ENCODE data around the gene ASB16. TPM values are rescaled to one million over a fixed set of nuclear protein-coding genes. Genes with fewer than 3 reads are reported as not detected.

Gene ASB16
- polyA plus RNA-seq, 1 of the 3 experiments (the other 2 are of a cell fraction): not detected

DNA sequence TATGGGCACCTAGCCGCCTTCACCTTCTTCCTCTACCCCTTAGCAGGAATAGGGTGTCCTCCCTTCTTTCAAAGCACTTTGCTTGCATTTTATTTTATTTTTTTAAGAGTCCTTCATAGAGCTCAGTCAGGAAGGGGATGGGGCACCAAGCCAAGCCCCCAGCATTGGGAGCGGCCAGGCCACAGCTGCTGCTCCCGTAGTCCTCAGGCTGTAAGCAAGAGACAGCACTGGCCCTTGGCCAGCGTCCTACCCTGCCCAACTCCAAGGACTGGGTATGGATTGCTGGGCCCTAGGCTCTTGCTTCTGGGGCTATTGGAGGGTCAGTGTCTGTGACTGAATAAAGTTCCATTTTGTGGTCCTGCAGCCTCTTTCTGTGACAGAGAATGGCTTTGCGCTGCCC, 20.9 kb downstream of the ASB16 start:
- H3K4me1 ChIP-seq (ENCODE audit: control insufficient read depth in 1 of 2, insufficient read depth in 2 of 2, low read depth in 1 of 2, low read length in 1 of 2): peaks cover 0 to 11% of the 10 kb centered on the region in 2 experiments; a peak in 2 of 4 replicates
- H3F3A ChIP-seq (replicated peaks; ENCODE audit: insufficient read depth): peaks cover 22% of the 10 kb centered on the region
- H3K4me2 ChIP-seq: no peak overlapping the region
- ChIA-PET CTCF (interaction anchor here (0.9 kb wide), 1 partner anchor 160 kb away, joined by 3 read pairs; no protein-coding TSS in a partner anchor), POLR2A (no interaction called here)
- no peaks in the 10 kb centered on the region for H4K20me1 ChIP-seq (ENCODE audit: insufficient read depth)
- H3K9ac ChIP-seq: no peak overlapping the region
- TF ChIP-seq EZH2phosphoT487 (IDR thresholded peaks at IDR 0.05; ENCODE audit: borderline replicate concordance, low read depth): no peak
- TF ChIP-seq POLR2AphosphoS5 (IDR thresholded peaks at IDR 0.05; ENCODE audit: low read depth, low read length): peak; percentile 31; the same call in 1 of the 2 replicates
- TF ChIP-seq, protein P1, sequence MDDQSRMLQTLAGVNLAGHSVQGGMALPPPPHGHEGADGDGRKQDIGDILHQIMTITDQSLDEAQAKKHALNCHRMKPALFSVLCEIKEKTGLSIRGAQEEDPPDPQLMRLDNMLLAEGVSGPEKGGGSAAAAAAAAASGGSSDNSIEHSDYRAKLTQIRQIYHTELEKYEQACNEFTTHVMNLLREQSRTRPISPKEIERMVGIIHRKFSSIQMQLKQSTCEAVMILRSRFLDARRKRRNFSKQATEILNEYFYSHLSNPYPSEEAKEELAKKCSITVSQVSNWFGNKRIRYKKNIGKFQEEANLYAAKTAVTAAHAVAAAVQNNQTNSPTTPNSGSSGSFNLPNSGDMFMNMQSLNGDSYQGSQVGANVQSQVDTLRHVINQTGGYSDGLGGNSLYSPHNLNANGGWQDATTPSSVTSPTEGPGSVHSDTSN (IDR thresholded peaks at IDR 0.05): 0 out of 2 replicates have a peak, but pooled peaks have one; percentile 17
- H3K4me3 ChIP-seq (ENCODE audit: low read depth in 2 of 2, low read length in 1 of 2): no peak overlapping the region
- H3K79me2 ChIP-seq (ENCODE audit: insufficient read depth): peaks cover 46% of the 10 kb centered on the region
- DNase-seq: no peak
- H3K9me2 ChIP-seq: no peaks in the 10 kb centered on the region
- WGBS (ENCODE audit: low lambda C conversion rate): 92% methylated on average over 5 of the region's 5 CpGs
- no peaks in the 10 kb centered on the region for H3K9me3 ChIP-seq
- H3K36me3 ChIP-seq (replicated peaks in 1 of 2; ENCODE audit: control insufficient read depth in 1 of 2, insufficient read depth in 2 of 2, low read length in 1 of 2): peaks cover 29 to 54% of the 10 kb centered on the region in 2 experiments
- H3K27ac ChIP-seq (ENCODE audit: low read depth in 2 of 2, low read length in 1 of 2): peak overlapping the region in 1 of 2 experiments; percentile 1; a peak in 2 of 4 replicates
- H2AFZ ChIP-seq (ENCODE audit: low read depth): no peak overlapping the region
- H3K27me3 ChIP-seq (ENCODE audit: insufficient read depth): no peaks in the 10 kb centered on the region

GRCh38 chr17:44191941-44192496, 21.5 kb downstream of the ASB16 start:
- Histone ChIP-seq H3K36me3 (replicated peaks in 1 of 2; ENCODE audit: control insufficient read depth in 1 of 2, insufficient read depth in 2 of 2, low read length in 1 of 2) (peaks cover 35 to 59% of the 10 kb centered on the region in 2 experiments), H2AFZ (ENCODE audit: low read depth) (no peak overlapping the region), H3K79me2 (ENCODE audit: insufficient read depth) (peaks cover 53% of the 10 kb centered on the region), H3K4me2 (no peak overlapping the region), H3K9me3 (no peaks in the 10 kb centered on the region), H3K4me1 (ENCODE audit: control insufficient read depth in 1 of 2, insufficient read depth in 2 of 2, low read depth in 1 of 2, low read length in 1 of 2) (peaks cover 0 to 14% of the 10 kb centered on the region in 2 experiments; a peak in 2 of 4 replicates), H3F3A (replicated peaks; ENCODE audit: insufficient read depth) (peaks cover 22% of the 10 kb centered on the region), H3K9me2 (no peaks in the 10 kb centered on the region), H4K20me1 (ENCODE audit: insufficient read depth) (no peaks in the 10 kb centered on the region), H3K27me3 (ENCODE audit: insufficient read depth) (no peaks in the 10 kb centered on the region), H3K4me3 (ENCODE audit: low read depth in 2 of 2, low read length in 1 of 2) (no peak overlapping the region), H3K9ac (no peak overlapping the region), H3K27ac (ENCODE audit: low read depth in 2 of 2, low read length in 1 of 2) (peak overlapping the region in 1 of 2 experiments; percentile 43; a peak in 1 of 4 replicates)
- POLR2A ChIA-PET: interaction anchor here (1.7 kb wide), 1 partner anchor 154 kb away, joined by 4 read pairs; no protein-coding TSS in a partner anchor
- DNase-seq: no peak
- CTCF ChIA-PET: interaction anchor here (1.2 kb wide), 2 partner anchors 20 to 154 kb away, joined by 4 read pairs; partner anchors contain the start of gene GRN
- WGBS (ENCODE audit: low lambda C conversion rate): 85% methylated on average over 7 of the region's 7 CpGs
- TF ChIP-seq SMC3 (IDR thresholded peaks at IDR 0.05; ENCODE audit: low read depth, low read length) (no peak), MXI1 (IDR thresholded peaks at IDR 0.05; ENCODE audit: low read depth, low read length) (no peak), CHD2 (IDR thresholded peaks at IDR 0.05; ENCODE audit: low read length, partially characterized antibody) (no peak), EP300 (IDR thresholded peaks at IDR 0.05; ENCODE audit: borderline replicate concordance in 1 of 2, low read depth in 1 of 2, low read length in 1 of 2) (no peak), YY1 (IDR thresholded peaks at IDR 0.05; ENCODE audit: low read depth) (no peak), ELF1 (IDR thresholded peaks at IDR 0.05) (no peak), SIN3A (IDR thresholded peaks at IDR 0.05; ENCODE audit: borderline replicate concordance, low read depth, low read length) (no peak), FOXM1 (IDR thresholded peaks at IDR 0.05; ENCODE audit: low read depth) (no peak), TCF12 (IDR thresholded peaks at IDR 0.05) (no peak), ZBTB33 (IDR thresholded peaks at IDR 0.05; ENCODE audit: borderline replicate concordance, low read depth) (no peak), RFX5 (IDR thresholded peaks at IDR 0.05; ENCODE audit: low read length) (no peak), USF1 (IDR thresholded peaks at IDR 0.05; ENCODE audit: borderline replicate concordance, low read depth) (no peak), JUND (IDR thresholded peaks at IDR 0.05) (no peak; the same call in 1 of the 2 replicates), FOXJ3 (CRISPR knock-in tag; IDR thresholded peaks at IDR 0.05) (no peak), RAD21 (IDR thresholded peaks at IDR 0.05; ENCODE audit: low read length) (no peak), TEAD4 (IDR thresholded peaks at IDR 0.05; ENCODE audit: borderline replicate concordance, insufficient read depth) (no peak)
- TF ChIP-seq, protein P2, sequence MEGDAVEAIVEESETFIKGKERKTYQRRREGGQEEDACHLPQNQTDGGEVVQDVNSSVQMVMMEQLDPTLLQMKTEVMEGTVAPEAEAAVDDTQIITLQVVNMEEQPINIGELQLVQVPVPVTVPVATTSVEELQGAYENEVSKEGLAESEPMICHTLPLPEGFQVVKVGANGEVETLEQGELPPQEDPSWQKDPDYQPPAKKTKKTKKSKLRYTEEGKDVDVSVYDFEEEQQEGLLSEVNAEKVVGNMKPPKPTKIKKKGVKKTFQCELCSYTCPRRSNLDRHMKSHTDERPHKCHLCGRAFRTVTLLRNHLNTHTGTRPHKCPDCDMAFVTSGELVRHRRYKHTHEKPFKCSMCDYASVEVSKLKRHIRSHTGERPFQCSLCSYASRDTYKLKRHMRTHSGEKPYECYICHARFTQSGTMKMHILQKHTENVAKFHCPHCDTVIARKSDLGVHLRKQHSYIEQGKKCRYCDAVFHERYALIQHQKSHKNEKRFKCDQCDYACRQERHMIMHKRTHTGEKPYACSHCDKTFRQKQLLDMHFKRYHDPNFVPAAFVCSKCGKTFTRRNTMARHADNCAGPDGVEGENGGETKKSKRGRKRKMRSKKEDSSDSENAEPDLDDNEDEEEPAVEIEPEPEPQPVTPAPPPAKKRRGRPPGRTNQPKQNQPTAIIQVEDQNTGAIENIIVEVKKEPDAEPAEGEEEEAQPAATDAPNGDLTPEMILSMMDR (IDR thresholded peaks at IDR 0.05): no peak
- TF ChIP-seq, protein P1 (IDR thresholded peaks at IDR 0.05): no peak
- TF ChIP-seq, protein P3, sequence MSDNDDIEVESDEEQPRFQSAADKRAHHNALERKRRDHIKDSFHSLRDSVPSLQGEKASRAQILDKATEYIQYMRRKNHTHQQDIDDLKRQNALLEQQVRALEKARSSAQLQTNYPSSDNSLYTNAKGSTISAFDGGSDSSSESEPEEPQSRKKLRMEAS (IDR thresholded peaks at IDR 0.05; ENCODE audit: low read depth): no peak

All from SK-N-SH (cell line).